HEK293T (cell line): ENCODE measurements around the gene HOXD3.
A peak's percentile ranks its signal among the peaks of the same experiment; 100 is the strongest.

Source experiments
- FOXM1 ChIP-seq: fragments of 450-650 bp; IDR thresholded peaks from 2 replicates; pipeline ENCODE4 v1.6.1; 2017; ENCODE audit warnings: mild to moderate bottlenecking, borderline replicate concordance
- NFRKB ChIP-seq: fragments of 450-650 bp; IDR thresholded peaks from 2 replicates; pipeline ENCODE4 v1.6.1; 2016; ENCODE audit warnings: mild to moderate bottlenecking, moderate library complexity
- SP1 ChIP-seq: fragments of 450-650 bp; IDR thresholded peaks from 2 replicates; pipeline ENCODE4 v1.6.1; 2017

DNA sequence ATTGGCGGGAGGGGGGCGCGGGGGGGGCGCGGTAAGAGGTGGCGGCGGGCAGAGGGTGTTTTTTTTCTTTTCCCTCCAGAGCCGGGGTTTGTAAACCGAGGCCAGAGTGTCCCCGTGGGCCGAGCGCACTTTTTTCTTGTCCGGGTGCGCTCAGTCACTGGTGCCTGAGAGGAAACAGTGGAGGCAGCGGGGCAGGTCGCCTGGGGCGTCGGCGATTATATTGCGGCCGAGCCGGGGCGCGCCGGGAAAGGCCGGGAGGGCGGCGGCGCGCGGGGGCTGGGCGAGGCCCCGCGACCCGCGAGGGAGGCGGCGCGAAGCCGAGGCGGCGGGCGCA, 27.3 kb upstream of the HOXD3 start:
- TF ChIP-seq NFRKB (no peak), FOXM1 (0 out of 2 replicates have a peak, but pooled peaks have one; percentile 48), SP1 (no peak)
